HT-29 (cell line): ENCODE data around the gene FKBP15. TPM values are rescaled to one million over a fixed set of nuclear protein-coding genes. Genes with fewer than 3 reads are reported as not detected.
"Not testable (repeated sequence)": the region's sequence is repeated elsewhere in the genome, so short reads cannot be mapped to it uniquely, and the experiment has no call there.

Source experiments
- DNase-seq: peaks from one replicate; pipeline ENCODE4 v3.0.0-alpha.2; 2015; ENCODE audit warnings: low spot score
- total RNA-seq: library from RNA; depleted of rRNA; stranded (reverse); fragments of >200 nt; shearing (Covaris generic); gene quantifications from 2 replicates; pipeline ENCODE4 v1.2.3, GENCODE V29; 2014

Gene FKBP15
- total RNA-seq, 1 experiment from 2014 or later = 16.0 TPM

DNA sequence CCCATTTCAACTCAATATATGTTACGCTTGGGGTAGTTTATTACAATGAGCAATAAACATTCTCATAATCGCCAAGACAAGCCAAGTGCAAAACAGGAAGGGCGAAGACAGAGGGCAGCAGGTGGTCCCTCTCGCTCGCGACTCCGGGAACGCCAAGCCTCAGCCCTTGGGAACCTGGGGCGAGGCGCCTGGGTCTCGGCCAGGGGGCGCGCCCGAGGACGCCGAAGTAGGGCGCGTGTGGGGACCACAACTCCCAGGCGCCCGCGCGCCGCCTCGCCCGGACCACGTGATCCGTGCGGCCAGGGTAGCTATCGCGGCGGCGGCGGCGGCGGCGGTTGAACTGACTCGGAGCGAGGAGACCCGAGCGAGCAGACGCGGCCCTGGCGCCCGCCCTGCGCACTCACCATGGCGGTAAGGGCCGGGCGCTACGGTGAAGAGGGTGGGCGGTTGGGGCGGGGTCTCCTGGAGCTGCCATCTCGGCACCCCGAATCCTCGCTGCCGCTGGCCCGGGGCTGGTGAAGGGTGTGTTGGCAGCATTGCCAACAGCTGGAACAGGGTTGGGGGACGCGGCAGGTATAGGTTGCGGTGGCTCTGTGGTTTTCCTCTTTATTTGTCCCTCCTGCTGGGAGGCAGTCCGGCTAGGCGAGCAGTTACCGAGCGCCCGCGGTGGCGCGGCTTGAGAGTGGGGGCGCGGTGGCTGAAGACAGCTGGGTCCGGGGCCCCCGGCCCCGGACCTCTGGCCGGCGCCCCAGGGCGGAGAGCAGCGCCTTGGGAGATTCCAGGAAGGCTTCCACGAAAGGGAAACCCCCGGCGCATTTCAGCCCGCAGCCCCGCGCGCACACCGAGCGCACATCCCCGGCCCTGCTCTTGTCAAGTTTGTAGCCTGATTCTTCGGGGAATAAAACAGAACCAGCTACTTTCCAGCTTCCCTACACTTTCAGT lies 70.1 kb downstream of the FKBP15 start, which contains the start of gene SLC31A2:
TSS of gene SLC31A2 (plus strand) at position 338 of the 942 bp plus-strand sequence. CDS start at position 406, 68 bp downstream.
- DNase-seq = peak; percentile 83

DNA sequence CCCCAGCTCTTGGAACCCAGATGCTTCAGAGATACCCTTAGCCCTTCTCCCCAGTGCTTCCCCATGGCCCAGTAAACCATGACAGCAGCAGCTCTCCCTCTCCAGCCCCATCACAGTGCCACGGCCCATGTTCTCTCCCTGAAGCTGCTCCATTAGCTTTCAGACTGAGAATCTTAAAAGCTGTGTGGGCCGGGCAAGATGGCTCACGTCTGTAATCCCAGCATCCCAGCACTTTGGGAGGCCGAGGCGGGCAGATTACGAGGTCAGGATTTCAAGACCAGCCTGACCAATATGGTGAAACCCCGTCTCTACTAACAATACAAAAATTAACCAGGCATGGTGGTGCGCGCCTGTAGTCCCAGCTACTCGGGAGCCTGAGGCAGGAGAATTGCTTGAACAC lies 71.5 kb downstream of the FKBP15 start:
- DNase-seq = not testable (repeated sequence)

DNA sequence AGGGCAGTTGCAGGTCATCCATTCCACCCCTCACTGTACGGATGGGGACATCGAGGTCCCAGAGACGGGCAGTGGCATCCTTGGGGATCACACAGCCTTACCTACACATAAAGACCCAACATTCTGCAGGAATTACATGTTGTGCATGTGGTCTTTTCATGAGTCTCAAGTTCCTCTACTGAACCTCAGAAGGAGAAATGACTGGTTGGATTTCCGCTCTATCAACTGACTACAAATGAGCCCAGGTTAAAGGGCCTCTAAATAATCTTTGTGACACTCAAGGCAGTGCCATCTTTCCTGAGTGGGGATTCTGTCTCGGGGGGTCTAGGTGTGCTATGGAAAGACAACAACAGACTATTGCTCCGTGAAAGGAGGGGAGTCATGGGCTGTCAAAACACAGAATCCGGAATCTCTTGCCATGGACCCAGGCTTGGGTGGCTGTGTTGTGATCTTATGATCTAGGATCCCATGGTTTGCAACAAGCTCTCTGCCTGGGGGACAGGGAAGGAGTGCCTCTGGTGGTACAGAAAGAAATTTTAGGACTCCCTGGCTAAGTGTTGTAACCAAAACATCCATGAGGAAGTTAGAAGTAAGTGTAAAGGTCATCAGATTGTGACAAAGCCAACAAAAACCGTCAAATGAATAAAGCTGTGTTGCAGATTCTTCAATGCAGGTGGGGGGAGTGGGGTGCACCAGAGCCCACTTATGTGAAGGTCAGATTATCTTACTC lies 72.1 kb downstream of the FKBP15 start:
- DNase-seq = no peak

DNA sequence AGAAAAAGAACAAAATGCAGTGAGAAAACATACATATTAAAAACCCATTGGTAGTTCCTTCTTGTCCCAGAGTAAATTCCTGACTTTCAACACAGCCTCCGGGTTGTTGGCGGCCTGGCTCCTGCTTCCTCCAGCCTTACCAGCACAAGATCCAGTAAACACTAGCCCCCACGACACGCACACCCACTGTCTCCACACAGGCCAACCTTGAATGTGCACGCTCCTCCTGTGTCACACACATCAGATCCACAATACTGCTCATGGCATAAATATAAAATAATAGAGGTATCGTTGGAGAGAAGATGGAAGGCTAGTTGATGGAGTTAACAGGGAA lies 72.7 kb downstream of the FKBP15 start:
- no peak for DNase-seq

DNA sequence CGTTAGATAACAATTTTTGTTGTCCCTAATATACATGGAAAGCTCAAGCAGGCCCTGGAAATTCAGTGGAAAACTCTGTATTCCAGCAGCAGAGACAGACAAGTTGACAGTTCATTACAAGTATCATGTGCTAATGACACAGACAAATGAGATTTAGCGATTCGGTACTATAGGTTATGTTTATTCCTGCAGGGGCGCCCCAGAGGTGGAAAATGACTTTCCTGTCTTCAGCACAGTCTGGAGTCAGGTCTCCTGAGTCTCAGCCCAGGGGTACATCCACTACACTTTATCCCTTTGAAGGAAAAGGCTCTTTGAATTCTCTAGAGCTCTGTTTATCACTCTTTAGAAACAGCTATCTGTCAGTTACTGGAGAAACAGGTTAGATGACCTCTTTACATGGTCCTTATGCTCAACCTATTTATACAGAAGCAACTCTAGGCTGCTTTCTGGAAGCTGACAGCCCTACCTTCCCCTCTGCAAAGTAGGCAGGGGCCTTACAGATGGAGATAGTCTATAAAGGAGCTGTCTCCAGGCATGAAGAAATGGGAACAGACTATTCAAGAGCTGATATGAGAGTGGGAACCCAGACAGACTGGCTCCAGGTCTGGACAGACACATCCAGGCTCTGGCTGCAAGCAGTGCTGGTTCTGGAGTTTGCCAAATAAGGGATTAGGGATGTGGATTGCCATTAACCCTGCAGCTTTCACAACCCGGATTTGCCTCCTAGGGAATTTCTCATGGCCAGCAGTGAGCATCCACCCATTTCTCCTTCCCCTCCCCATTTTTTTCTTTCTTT lies 77.4 kb downstream of the FKBP15 start:
- no peak for DNase-seq

DNA sequence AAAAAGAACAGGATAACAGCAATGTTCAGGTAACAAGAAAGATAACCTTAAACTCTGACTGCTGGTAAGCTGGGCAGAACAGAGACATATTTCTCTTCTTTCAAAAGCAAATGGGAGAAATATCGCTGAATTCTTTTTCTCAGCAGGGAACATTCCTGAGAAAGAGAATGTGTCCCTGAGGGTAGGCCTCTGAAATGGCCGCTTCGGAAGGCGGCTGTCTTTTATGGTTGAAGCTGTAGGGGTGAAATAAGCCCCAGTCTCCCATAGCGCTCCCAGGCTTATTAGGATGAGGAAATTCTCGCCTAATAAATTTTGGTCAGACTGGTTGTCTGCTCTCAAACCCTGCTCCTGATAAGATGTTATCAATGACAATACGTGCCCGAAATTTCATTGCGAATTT lies 80.2 kb downstream of the FKBP15 start:
- not testable (repeated sequence) for DNase-seq

DNA sequence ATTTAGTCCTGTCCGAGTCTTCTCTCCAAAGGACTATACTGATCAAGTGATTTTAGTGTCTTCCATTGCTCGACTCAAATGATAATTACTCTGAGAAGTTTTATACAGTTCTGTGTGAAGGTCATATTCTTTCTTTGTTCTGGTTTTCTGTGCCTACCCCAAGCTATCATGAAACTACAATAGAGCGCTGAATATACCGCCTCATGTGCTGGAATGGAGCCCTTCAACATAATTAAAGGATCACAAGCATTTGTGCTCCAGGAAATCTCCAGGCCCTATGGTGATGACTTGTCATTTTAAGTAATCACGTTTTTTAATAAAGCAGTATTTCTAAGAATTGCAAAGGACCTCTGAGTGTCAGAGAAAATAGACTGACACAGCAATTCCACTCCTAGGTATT lies 81.1 kb downstream of the FKBP15 start:
- DNase-seq = no peak

DNA sequence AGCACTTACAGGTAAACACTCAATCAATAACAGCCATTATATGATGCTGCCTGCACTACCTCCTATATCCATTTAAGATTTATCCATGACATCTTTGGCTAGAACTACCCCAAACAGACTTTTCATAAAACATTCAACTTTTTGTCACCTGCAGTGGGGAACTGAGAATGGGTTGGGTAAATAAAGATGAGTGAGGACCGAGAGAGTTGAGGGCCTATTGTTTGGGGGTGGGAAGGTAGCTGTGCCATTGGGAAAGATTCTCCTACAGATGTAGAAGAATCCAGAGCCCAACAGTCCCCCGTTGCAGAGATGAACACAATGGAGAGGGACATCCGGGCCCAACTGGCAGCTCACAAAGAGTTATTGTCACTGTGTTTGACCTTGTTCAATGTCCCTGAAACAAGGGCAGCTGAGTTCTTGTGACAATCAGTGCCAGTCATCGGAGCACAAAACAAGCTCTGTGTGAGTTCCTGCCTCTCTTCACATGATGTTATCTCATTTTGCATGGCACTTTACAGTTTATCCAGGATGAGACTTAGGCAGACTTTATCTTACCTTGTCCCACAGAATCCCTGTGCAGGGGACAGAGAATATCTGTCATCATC lies 81.8 kb downstream of the FKBP15 start:
- no peak for DNase-seq

DNA sequence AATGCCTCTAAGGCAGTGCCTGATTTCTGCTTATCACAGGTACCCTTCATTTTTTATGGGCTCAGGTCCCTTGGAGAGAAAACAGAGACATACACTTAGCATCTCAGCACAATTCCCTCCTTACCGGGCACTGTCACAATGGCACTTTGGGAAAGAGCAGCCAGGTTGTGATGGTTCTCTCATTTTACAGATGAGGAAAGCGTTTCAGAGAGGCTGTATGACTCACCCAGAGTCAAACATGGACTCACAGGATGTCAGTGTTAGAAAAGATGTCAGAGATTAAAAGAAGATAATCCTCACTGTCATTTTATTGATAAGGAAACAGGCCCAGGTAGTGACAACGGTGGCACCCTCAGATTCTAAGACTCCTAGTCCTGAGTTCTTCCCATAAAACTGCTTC lies 82.3 kb downstream of the FKBP15 start:
- no peak for DNase-seq

DNA sequence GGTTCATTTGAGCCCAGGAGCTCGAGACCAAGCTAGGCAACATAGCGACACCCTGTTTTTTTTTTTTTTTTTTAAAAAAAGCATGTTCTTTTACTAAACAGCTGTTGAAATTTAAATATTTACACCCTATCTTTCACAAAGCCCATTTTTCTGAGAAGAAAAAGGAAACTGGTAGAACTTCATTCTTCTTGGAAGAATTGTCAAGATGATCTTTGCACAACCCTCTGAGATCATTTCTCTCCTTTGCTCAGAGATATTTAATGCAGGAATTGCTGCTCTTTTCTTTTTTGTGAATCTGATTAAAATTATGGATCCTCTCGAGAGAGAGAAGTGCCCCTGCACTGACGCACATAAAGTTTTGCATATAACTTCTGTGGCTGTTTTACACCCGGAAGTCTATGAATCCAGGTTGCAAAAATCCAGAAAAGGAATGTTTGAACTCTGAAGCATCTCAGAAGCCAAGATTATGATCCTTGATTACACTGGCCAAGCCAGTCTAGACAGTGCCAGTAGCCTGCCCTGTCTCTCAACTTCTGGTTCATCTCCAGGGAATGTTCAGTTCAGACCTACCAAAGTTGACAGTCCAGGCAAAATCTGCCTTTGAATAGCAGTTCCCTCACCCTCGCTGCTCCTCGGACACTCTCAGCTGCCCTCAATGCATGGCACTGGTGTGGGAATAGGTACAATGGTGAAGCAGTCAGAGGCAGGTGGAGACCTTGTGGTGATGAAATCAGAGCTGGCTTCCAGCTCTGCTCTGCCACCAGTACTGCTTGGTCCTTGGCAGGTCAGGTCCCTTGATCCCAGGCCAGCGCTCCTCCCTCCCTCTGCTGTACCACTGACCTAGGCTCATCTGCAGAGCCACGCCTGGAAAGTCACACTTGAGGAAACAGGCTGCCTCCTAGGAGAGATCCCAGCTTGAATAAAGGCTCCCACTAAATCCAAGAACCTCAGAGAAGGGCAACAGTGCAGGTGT lies 83.6 kb downstream of the FKBP15 start:
- DNase-seq = no peak

DNA sequence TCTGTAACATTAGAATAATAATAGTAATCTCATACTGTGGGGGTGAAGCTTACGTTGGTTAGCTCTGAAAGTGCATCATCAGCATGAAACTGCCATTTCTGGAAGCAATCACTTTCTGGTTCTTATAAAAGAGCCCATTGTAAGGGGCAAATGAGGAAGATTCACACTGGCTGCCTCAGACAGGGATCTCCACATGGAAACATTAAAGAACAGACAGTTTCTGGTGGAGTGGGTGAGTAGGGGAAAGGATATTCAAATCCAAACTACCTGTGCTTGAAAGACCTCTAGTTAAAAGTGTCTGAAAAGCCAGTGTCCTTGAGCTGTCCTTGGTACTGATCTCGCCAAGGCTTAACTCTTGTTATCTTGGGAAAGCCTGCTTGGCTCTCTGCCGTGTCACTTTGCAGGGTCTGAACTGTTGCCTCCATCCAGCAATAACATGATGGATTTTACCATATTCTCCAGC lies 89.4 kb downstream of the FKBP15 start:
- peak; percentile 45 for DNase-seq

DNA sequence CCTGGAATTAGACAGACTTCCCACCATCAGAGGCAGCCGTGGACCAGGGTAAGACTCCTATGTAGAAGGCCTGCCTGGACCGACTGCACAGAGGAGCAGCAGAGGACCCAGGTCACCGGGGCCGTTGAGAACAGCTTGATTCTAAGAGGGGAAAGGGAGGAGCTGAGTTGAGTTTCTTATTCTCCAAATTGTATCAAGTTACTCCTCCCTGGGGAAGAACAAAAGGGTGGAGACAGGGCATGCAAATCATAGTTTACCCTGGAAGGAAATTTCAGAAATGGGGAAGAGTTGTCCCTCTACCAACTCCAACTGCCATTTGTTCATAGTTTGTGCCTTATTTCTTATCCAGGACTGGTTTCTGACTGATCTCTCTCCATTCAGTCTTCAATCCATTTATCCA lies 91.2 kb downstream of the FKBP15 start:
- DNase-seq = no peak

DNA sequence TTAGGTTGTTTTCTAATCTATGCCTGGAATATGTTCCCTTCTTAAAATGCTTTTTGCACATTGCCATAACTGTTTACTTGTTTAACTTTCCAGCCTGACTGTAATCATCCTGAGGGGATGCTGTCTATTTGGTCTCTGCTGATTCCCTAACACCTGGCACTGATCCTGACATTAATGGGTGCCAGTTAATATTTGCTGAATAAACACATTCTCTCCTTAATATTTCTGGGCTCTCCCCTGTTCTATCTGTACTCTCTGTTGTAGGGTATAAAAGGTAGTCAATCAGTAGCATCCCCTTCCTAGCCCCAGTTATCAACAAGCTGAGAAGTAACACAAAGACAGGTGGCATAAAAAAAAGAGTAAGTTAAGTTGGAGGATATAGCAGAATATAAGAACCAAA lies 91.6 kb downstream of the FKBP15 start:
- DNase-seq = no peak

DNA sequence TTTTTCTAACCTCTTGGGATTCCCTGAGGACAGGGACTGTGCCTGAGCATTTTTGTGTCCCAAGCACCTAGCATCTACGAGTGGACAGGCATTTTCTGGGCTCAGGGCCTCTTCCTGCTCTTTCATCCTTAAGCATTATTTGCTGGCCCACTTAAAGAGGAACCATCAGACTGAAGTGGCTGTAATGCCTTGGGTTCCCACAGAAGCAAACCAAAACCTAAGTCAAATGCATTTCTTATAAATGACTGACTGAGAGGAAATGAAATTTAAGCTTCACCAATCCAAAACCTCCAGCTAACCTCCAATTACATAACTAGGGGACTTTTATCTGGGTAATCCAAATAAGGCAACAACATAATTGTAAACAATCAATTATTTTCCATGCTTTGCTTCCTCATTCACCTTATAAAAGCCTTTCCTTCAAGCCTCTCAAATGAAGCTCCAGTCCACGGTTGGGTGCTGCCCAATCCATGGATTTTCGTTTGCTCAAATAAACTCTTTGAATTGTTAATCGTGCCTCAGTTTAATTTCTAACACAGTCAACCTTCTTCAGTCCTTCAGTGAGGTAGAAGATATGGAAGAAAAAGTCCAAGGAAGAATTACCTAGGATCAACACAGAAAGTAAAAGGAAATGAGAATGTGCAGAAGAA lies 95.6 kb downstream of the FKBP15 start:
- no peak for DNase-seq

DNA sequence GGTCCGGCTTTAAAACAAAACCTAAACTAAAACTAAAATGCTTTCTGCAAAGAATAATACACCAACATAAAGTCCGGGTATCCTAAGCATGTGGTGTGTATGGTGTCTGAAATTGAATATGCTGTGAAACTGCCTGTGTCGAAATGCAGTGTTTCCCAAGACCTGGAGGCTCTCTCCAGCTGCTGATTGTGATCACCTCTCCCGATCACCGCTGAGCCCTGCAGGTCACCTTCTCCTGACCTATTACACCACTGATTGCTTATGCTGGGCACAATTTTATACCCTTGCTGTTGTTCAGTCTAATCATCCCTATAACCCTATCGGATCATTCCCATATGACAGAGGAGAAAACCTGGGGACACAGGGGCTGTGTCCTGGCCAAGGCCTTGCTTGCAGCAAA lies 102.2 kb downstream of the FKBP15 start:
- DNase-seq = not testable (repeated sequence)
